ENCODE measurements around the gene OCA2. TPM values are rescaled to one million over a fixed set of nuclear protein-coding genes. Genes with fewer than 3 reads are reported as not detected.

Gene OCA2
- polyA plus RNA-seq, 1 donor from 2014 or later, result 0.97 TPM

DNA sequence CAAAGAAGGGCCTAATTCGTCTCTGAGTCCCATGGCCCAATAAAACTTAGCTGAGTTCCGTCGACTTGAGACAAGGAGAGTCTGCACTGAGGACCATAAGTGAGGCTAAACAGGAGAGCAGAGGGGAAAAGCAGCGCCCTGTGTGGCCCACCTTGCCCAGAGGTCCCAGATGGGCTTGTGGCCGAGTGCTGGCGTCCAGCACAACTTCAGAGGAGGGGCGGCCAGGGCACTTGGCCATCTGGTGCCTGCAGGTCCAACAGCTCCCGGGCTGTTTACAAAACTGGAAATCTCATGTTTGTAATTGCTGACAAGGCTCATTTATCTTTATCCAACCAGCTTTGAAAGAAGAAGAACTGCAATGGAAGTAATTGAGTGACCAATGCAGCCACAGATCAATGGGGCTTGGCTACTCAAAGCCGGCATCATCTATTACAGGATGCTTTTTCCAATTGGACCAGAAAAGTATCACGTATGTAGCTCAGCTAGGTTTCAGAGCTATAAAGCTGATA is 306.3 kb downstream of the OCA2 start:
- H3F3A ChIP-seq (ENCODE audit: insufficient read depth, low read length, poor library complexity, severe bottlenecking), result no peaks in the 10 kb centered on the region
- no peaks in the 10 kb centered on the region for H3K79me2 ChIP-seq (replicated peaks; ENCODE audit: insufficient read depth, low read length)
- no peak overlapping the region for H2AFZ ChIP-seq (ENCODE audit: low read depth, low read length)
- TF ChIP-seq, protein P1, sequence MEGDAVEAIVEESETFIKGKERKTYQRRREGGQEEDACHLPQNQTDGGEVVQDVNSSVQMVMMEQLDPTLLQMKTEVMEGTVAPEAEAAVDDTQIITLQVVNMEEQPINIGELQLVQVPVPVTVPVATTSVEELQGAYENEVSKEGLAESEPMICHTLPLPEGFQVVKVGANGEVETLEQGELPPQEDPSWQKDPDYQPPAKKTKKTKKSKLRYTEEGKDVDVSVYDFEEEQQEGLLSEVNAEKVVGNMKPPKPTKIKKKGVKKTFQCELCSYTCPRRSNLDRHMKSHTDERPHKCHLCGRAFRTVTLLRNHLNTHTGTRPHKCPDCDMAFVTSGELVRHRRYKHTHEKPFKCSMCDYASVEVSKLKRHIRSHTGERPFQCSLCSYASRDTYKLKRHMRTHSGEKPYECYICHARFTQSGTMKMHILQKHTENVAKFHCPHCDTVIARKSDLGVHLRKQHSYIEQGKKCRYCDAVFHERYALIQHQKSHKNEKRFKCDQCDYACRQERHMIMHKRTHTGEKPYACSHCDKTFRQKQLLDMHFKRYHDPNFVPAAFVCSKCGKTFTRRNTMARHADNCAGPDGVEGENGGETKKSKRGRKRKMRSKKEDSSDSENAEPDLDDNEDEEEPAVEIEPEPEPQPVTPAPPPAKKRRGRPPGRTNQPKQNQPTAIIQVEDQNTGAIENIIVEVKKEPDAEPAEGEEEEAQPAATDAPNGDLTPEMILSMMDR (IDR thresholded peaks at IDR 0.05; ENCODE audit: poor library complexity, severe bottlenecking), result no peak
- no peak for TF ChIP-seq RAD21 (conservative IDR thresholded peaks at IDR 0.05)
- no peak for TF ChIP-seq EZH2 (IDR thresholded peaks at IDR 0.05; ENCODE audit: borderline replicate concordance, insufficient read depth, low read length, poor library complexity, severe bottlenecking)
- no peak for TF ChIP-seq TAF1 (IDR thresholded peaks at IDR 0.05; ENCODE audit: low read depth)
- TF ChIP-seq SMC3 (conservative IDR thresholded peaks at IDR 0.05; ENCODE audit: poor library complexity), result no peak
- no peak overlapping the region for H3K27ac ChIP-seq (ENCODE audit: low read length)
- no peaks in the 10 kb centered on the region for H3K27me3 ChIP-seq (ENCODE audit: insufficient read depth, low read depth, low read length)
- H3K9ac ChIP-seq (ENCODE audit: low read length), result no peak overlapping the region
- H3K9me3 ChIP-seq (ENCODE audit: low read length), result no peaks in the 10 kb centered on the region
- H3K4me2 ChIP-seq (ENCODE audit: low read length), result no peak overlapping the region
- no peaks in the 10 kb centered on the region for H3K9me2 ChIP-seq (ENCODE audit: insufficient read depth, low read length)
- H4K20me1 ChIP-seq (ENCODE audit: insufficient read depth), result no peaks in the 10 kb centered on the region
- no peak overlapping the region for H3K4me3 ChIP-seq (ENCODE audit: low read length)
- H3K36me3 ChIP-seq (ENCODE audit: insufficient read depth, low read length), result no peaks in the 10 kb centered on the region

DNA sequence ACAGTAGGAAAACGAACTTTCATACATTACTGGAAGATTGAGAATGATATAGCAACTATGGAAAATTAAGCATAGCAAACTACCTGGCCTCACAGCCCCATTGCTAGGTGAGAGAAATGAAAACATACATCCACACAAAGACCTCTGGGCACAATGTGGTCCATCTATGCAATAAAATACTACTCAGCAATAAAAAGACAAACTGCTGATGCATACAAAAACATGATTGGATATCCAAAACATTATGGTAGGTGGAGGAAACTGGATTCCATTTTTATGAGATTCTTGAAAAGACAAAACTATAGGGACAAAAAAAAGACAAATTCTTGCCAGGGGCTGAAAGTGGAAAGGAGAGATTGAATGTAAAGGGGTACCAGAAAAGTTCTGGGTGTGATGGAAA is 308.8 kb downstream of the OCA2 start:
- no peak for TF ChIP-seq EP300 (conservative IDR thresholded peaks at IDR 0.05; ENCODE audit: poor library complexity, severe bottlenecking)
- TF ChIP-seq, protein P1 (IDR thresholded peaks at IDR 0.05; ENCODE audit: poor library complexity, severe bottlenecking), result no peak
- no peak for TF ChIP-seq SMC3 (conservative IDR thresholded peaks at IDR 0.05; ENCODE audit: poor library complexity)
- TF ChIP-seq MXI1 (conservative IDR thresholded peaks at IDR 0.05; ENCODE audit: poor library complexity, severe bottlenecking), result no peak
- TF ChIP-seq RAD21 (conservative IDR thresholded peaks at IDR 0.05), result no peak
- TF ChIP-seq POLR2AphosphoS5 (IDR thresholded peaks at IDR 0.05), result no peak
- TF ChIP-seq REST (IDR thresholded peaks at IDR 0.05; ENCODE audit: borderline replicate concordance), result no peak
- no peak for TF ChIP-seq TAF1 (IDR thresholded peaks at IDR 0.05; ENCODE audit: low read depth)
- no peak for TF ChIP-seq EZH2 (IDR thresholded peaks at IDR 0.05; ENCODE audit: borderline replicate concordance, insufficient read depth, low read length, poor library complexity, severe bottlenecking)
- no peaks in the 10 kb centered on the region for H4K20me1 ChIP-seq (ENCODE audit: insufficient read depth)

More for the DNA sequence above, 308.8 kb downstream of the OCA2 start:
- Histone ChIP-seq H3K4me2 (ENCODE audit: low read length) (no peak overlapping the region), H3K27me3 (ENCODE audit: insufficient read depth, low read depth, low read length) (no peaks in the 10 kb centered on the region), H3K79me2 (replicated peaks; ENCODE audit: insufficient read depth, low read length) (no peaks in the 10 kb centered on the region), H3K9me3 (ENCODE audit: low read length) (no peaks in the 10 kb centered on the region), H3K9me2 (ENCODE audit: insufficient read depth, low read length) (no peaks in the 10 kb centered on the region), H3K27ac (ENCODE audit: low read length) (no peak overlapping the region), H3F3A (ENCODE audit: insufficient read depth, low read length, poor library complexity, severe bottlenecking) (no peaks in the 10 kb centered on the region), H3K36me3 (ENCODE audit: insufficient read depth, low read length) (no peaks in the 10 kb centered on the region), H3K9ac (ENCODE audit: low read length) (no peak overlapping the region), H2AFZ (ENCODE audit: low read depth, low read length) (no peak overlapping the region), H3K4me3 (ENCODE audit: low read length) (no peak overlapping the region)

All from neural cell (in vitro differentiated cells).